ENCODE results near the gene MRPS14. TPM values are rescaled to one million over a fixed set of nuclear protein-coding genes. Genes with fewer than 3 reads are reported as not detected.

The MRPS14 gene
- total RNA-seq, 1 donor from 2014 or later = 8.2 TPM

GRCh38 chr1:174984952-174985351 is 38.3 kb downstream of the MRPS14 start:
- TF ChIP-seq CTCF (IDR thresholded peaks at IDR 0.05) = no peak
- intact Hi-C loops (cut with DNase I) = no loop called here
- Histone ChIP-seq H3K27ac (no peak overlapping the region), H3K4me3 (no peak overlapping the region), H3K36me3 (peaks cover 0 to under 1% of the 10 kb centered on the region in 2 donors), H3K4me1 (no peaks in the 10 kb centered on the region), H3K9me3 (no peaks in the 10 kb centered on the region), H3K27me3 (no peaks in the 10 kb centered on the region)
- DNase-seq (ENCODE audit: low spot score in 2 of 2) = no peak

GRCh38 chr1:174982971-174983689 is 40.1 kb downstream of the MRPS14 start:
- no peak for DNase-seq (ENCODE audit: low spot score in 2 of 2)
- Histone ChIP-seq H3K9me3 (no peaks in the 10 kb centered on the region), H3K27me3 (no peaks in the 10 kb centered on the region), H3K36me3 (peaks cover 0 to 11% of the 10 kb centered on the region in 2 donors), H3K4me3 (no peak overlapping the region), H3K4me1 (no peaks in the 10 kb centered on the region), H3K27ac (no peak overlapping the region)
- peak; percentile 45 to 62 (median 49) for TF ChIP-seq CTCF (IDR thresholded peaks at IDR 0.05)
- intact Hi-C loops (cut with DNase I) = loop anchor here (1.0 kb wide), 1 partner anchor 215 kb away; no protein-coding TSS in a partner anchor

GRCh38 chr1:174976436-174977108 is 46.7 kb downstream of the MRPS14 start:
- H3K27ac ChIP-seq = no peak overlapping the region
- H3K27me3 ChIP-seq = no peaks in the 10 kb centered on the region
- intact Hi-C loops (cut with DNase I) = no loop called here
- H3K9me3 ChIP-seq = no peaks in the 10 kb centered on the region
- H3K4me1 ChIP-seq = no peaks in the 10 kb centered on the region
- no peak for TF ChIP-seq CTCF (IDR thresholded peaks at IDR 0.05)
- H3K36me3 ChIP-seq = peaks cover 0 to 11% of the 10 kb centered on the region in 2 donors
- DNase-seq (ENCODE audit: low spot score in 2 of 2) = no peak
- no peak overlapping the region for H3K4me3 ChIP-seq

GRCh38 chr1:174975764-174976163 is 47.5 kb downstream of the MRPS14 start:
- TF ChIP-seq CTCF (IDR thresholded peaks at IDR 0.05) = no peak
- Histone ChIP-seq H3K36me3 (peaks cover 0 to 11% of the 10 kb centered on the region in 2 donors), H3K27ac (no peak overlapping the region), H3K4me3 (no peak overlapping the region), H3K27me3 (no peaks in the 10 kb centered on the region), H3K9me3 (no peaks in the 10 kb centered on the region), H3K4me1 (no peaks in the 10 kb centered on the region)
- intact Hi-C loops (cut with DNase I) = no loop called here
- DNase-seq (ENCODE audit: low spot score in 2 of 2) = no peak

- Histone ChIP-seq H3K27ac (no peak overlapping the region), H3K36me3 (peaks cover 0 to 9% of the 10 kb centered on the region in 2 donors), H3K27me3 (no peaks in the 10 kb centered on the region), H3K4me3 (no peak overlapping the region), H3K9me3 (no peaks in the 10 kb centered on the region), H3K4me1 (no peaks in the 10 kb centered on the region)
- TF ChIP-seq CTCF (IDR thresholded peaks at IDR 0.05) = no peak
- DNase-seq (ENCODE audit: low spot score in 2 of 2) = no peak
- intact Hi-C loops (cut with DNase I) = no loop called here
Observed at GRCh38 chr1:174974711-174975119, 48.5 kb downstream of the MRPS14 start.
